CD4-positive, alpha-beta memory T cell (primary cell): ENCODE measurements around the gene GRIK1. TPM values are rescaled to one million over a fixed set of nuclear protein-coding genes. Genes with fewer than 3 reads are reported as not detected.

Experiments used
- CTCF ChIA-PET: fragments of 350-600 bp; sonication (Branson Sonifier 250); formaldehyde crosslinking; loops from one replicate; lab custom pipeline; 2021; ENCODE audit warnings: inconsistent platforms; ENCODE audit not compliant: partially characterized antibody; lab: Charles Lee
- POLR2A ChIA-PET: fragments of 350-600 bp; sonication (Branson Sonifier 250); formaldehyde crosslinking; loops from one replicate; lab custom pipeline; 2021; ENCODE audit not compliant: partially characterized antibody; lab: Charles Lee
- DNase-seq, 5 donors: peaks; one replicate each; pipeline versions ENCODE4 v3.0.0 to v3.0.0-alpha.2; 2020 to 2022; ENCODE audit warnings: mixed read lengths in 1 of 5
- H3K27ac ChIP-seq: one replicate; pipeline ENCODE4 v1.7.0; 2013; ENCODE audit warnings: low read depth, low read length
- H3K27me3 ChIP-seq: 2 replicates; pipeline ENCODE4 v1.7.0; 2013; ENCODE audit warnings: mild to moderate bottlenecking, low read length, moderate library complexity; ENCODE audit not compliant: insufficient read depth
- H3K36me3 ChIP-seq: 2 replicates; pipeline ENCODE4 v1.7.0; 2013; ENCODE audit warnings: mild to moderate bottlenecking, low read length, moderate library complexity; ENCODE audit not compliant: insufficient read depth
- H3K4me1 ChIP-seq: 2 replicates; pipeline ENCODE4 v1.7.0; 2013; ENCODE audit warnings: mild to moderate bottlenecking, low read length, moderate library complexity; ENCODE audit not compliant: insufficient read depth
- H3K4me3 ChIP-seq, 2 donors: one replicate each; pipeline ENCODE4 v1.7.0; 2013; ENCODE audit warnings: low read length in 2 of 2, mild to moderate bottlenecking in 1 of 2
- H3K9me3 ChIP-seq, 2 donors: one replicate each; pipeline ENCODE4 v1.7.0; 2013; ENCODE audit warnings: low read length in 2 of 2, control low read depth in 1 of 2; ENCODE audit not compliant: control insufficient read depth in 1 of 2
- H3K27ac Mint-ChIP-seq, 7 donors: one replicate each; pipeline ENCODE4 v1.8.0; 2020 to 2021; ENCODE audit warnings: mixed read lengths in 7 of 7, mild to moderate bottlenecking in 6 of 7, inconsistent platforms in 3 of 7, moderate library complexity in 3 of 7
- H3K27me3 Mint-ChIP-seq, 2 donors: one replicate each; pipeline ENCODE4 v1.8.0; 2020 to 2021; ENCODE audit warnings: mixed read lengths in 2 of 2
- H3K36me3 Mint-ChIP-seq, 2 donors: one replicate each; pipeline ENCODE4 v1.8.0; 2020 to 2021; ENCODE audit warnings: mixed read lengths in 2 of 2, inconsistent platforms in 1 of 2, mild to moderate bottlenecking in 1 of 2
- H3K4me1 Mint-ChIP-seq, 4 donors: one replicate each; pipeline ENCODE4 v1.8.0; 2020 to 2021; ENCODE audit warnings: mixed read lengths in 4 of 4, mild to moderate bottlenecking in 1 of 4
- H3K4me3 Mint-ChIP-seq, 8 donors: one replicate each; pipeline ENCODE4 v1.8.0; 2020 to 2021; ENCODE audit warnings: mixed read lengths in 8 of 8, mild to moderate bottlenecking in 7 of 8, moderate library complexity in 6 of 8, inconsistent platforms in 3 of 8
- H3K9me3 Mint-ChIP-seq, 8 donors: one replicate each; pipeline ENCODE4 v1.8.0; 2020 to 2021; ENCODE audit warnings: mixed read lengths in 8 of 8, mild to moderate bottlenecking in 5 of 8, inconsistent platforms in 3 of 8, moderate library complexity in 1 of 8
- intact Hi-C: fragments of 100-400 bp; cut with micrococcal nuclease; formaldehyde crosslinking; loops from one replicate; pipeline ENCODE4 v1.15.1; 2023
- polyA plus RNA-seq, 2 donors: library from polyadenylated mRNA; unstranded; fragments of 300-500 nt; fragmentation: Illumina TruSeq; gene quantifications; one replicate each; pipeline ENCODE4 v1.2.3, GENCODE V29; 2021
- total RNA-seq, 2 experiments: library from RNA; stranded (reverse); gene quantifications; one replicate each; pipeline ENCODE4 v1.2.3, GENCODE V29; 2021

Gene GRIK1
- total and polyA plus RNA-seq, 4 experiments from 2014 or later, result not detected

GRCh38 chr21:29641635-29642550 is 297.9 kb downstream of the GRIK1 start:
- POLR2A ChIA-PET, result no interaction called here
- H3K4me3 Mint-ChIP-seq, result no peak overlapping the region
- H3K4me1 Mint-ChIP-seq, result no peaks in the 10 kb centered on the region
- no peak overlapping the region for H3K27ac ChIP-seq
- CTCF ChIA-PET, result no interaction called here
- no peaks in the 10 kb centered on the region for H3K27me3 Mint-ChIP-seq
- DNase-seq, result no peak
- no peaks in the 10 kb centered on the region for H3K9me3 ChIP-seq
- H3K27ac Mint-ChIP-seq, result no peak overlapping the region
- H3K27me3 ChIP-seq, result no peaks in the 10 kb centered on the region
- no peaks in the 10 kb centered on the region for H3K4me1 ChIP-seq
- no peaks in the 10 kb centered on the region for H3K36me3 ChIP-seq
- H3K9me3 Mint-ChIP-seq, result peaks cover 0 to 6% (median 0%) of the 10 kb centered on the region in 8 donors
- no peak overlapping the region for H3K4me3 ChIP-seq
- no peaks in the 10 kb centered on the region for H3K36me3 Mint-ChIP-seq
- intact Hi-C loops, result no loop called here

- intact Hi-C loops, result no loop called here
- no peak overlapping the region for H3K4me3 ChIP-seq
- ChIA-PET CTCF (no interaction called here), POLR2A (no interaction called here)
- H3K4me3 Mint-ChIP-seq, result no peak overlapping the region
- DNase-seq, result no peak
- peaks cover 0 to 6% (median 0%) of the 10 kb centered on the region in 8 donors for H3K9me3 Mint-ChIP-seq
- no peaks in the 10 kb centered on the region for H3K4me1 Mint-ChIP-seq
- H3K27me3 Mint-ChIP-seq, result no peaks in the 10 kb centered on the region
- H3K9me3 ChIP-seq, result no peaks in the 10 kb centered on the region
- no peaks in the 10 kb centered on the region for H3K27me3 ChIP-seq
- H3K27ac Mint-ChIP-seq, result no peak overlapping the region
- H3K4me1 ChIP-seq, result no peaks in the 10 kb centered on the region
- no peak overlapping the region for H3K27ac ChIP-seq
- H3K36me3 ChIP-seq, result no peaks in the 10 kb centered on the region
- H3K36me3 Mint-ChIP-seq, result no peaks in the 10 kb centered on the region
Observed at GRCh38 chr21:29641001-29641634, 298.7 kb downstream of the GRIK1 start.

- Mint-ChIP-seq H3K36me3 (no peaks in the 10 kb centered on the region), H3K4me1 (no peaks in the 10 kb centered on the region), H3K4me3 (no peak overlapping the region), H3K27ac (no peak overlapping the region), H3K27me3 (no peaks in the 10 kb centered on the region), H3K9me3 (peaks cover 0 to 6% (median 0%) of the 10 kb centered on the region in 8 donors)
- no peak overlapping the region for H3K27ac ChIP-seq
- ChIA-PET POLR2A (no interaction called here), CTCF (no interaction called here)
- no peak for DNase-seq
- H3K4me1 ChIP-seq, result no peaks in the 10 kb centered on the region
- H3K27me3 ChIP-seq, result no peaks in the 10 kb centered on the region
- intact Hi-C loops, result no loop called here
- H3K36me3 ChIP-seq, result no peaks in the 10 kb centered on the region
- no peaks in the 10 kb centered on the region for H3K9me3 ChIP-seq
- H3K4me3 ChIP-seq, result no peak overlapping the region
Observed at GRCh38 chr21:29640080-29640508, 299.7 kb downstream of the GRIK1 start.

GRCh38 chr21:29639366-29640079 is 300.3 kb downstream of the GRIK1 start:
- Mint-ChIP-seq H3K27ac (no peak overlapping the region), H3K4me1 (no peaks in the 10 kb centered on the region), H3K9me3 (peaks cover 0 to 6% (median 0%) of the 10 kb centered on the region in 8 donors), H3K36me3 (peaks cover 0 to 3% of the 10 kb centered on the region in 2 donors), H3K4me3 (no peak overlapping the region), H3K27me3 (no peaks in the 10 kb centered on the region)
- Histone ChIP-seq H3K4me3 (no peak overlapping the region), H3K9me3 (no peaks in the 10 kb centered on the region), H3K4me1 (no peaks in the 10 kb centered on the region), H3K27ac (no peak overlapping the region), H3K27me3 (no peaks in the 10 kb centered on the region), H3K36me3 (no peaks in the 10 kb centered on the region)
- no peak for DNase-seq
- intact Hi-C loops, result no loop called here
- POLR2A ChIA-PET, result no interaction called here
- CTCF ChIA-PET, result interaction anchor here (0.9 kb wide), 1 partner anchor 9 kb away, joined by 3 read pairs; no protein-coding TSS in a partner anchor

GRCh38 chr21:29638761-29639327 is 301.0 kb downstream of the GRIK1 start:
- H3K36me3 ChIP-seq, result no peaks in the 10 kb centered on the region
- H3K9me3 Mint-ChIP-seq, result peaks cover 0 to 6% (median 0%) of the 10 kb centered on the region in 8 donors
- H3K9me3 ChIP-seq, result no peaks in the 10 kb centered on the region
- H3K36me3 Mint-ChIP-seq, result peaks cover 0 to 4% of the 10 kb centered on the region in 2 donors
- intact Hi-C loops, result no loop called here
- H3K27ac ChIP-seq, result no peak overlapping the region
- no peaks in the 10 kb centered on the region for H3K4me1 Mint-ChIP-seq
- H3K4me3 ChIP-seq, result no peak overlapping the region
- DNase-seq, result no peak
- CTCF ChIA-PET, result interaction anchor here (0.9 kb wide), 1 partner anchor 8 kb away, joined by 3 read pairs; no protein-coding TSS in a partner anchor
- H3K4me1 ChIP-seq, result no peaks in the 10 kb centered on the region
- POLR2A ChIA-PET, result no interaction called here
- no peak overlapping the region for H3K27ac Mint-ChIP-seq
- H3K27me3 ChIP-seq, result no peaks in the 10 kb centered on the region
- no peak overlapping the region for H3K4me3 Mint-ChIP-seq
- H3K27me3 Mint-ChIP-seq, result no peaks in the 10 kb centered on the region

- no peaks in the 10 kb centered on the region for H3K27me3 Mint-ChIP-seq
- peaks cover 0 to 4% of the 10 kb centered on the region in 2 donors for H3K36me3 Mint-ChIP-seq
- DNase-seq, result no peak
- no peaks in the 10 kb centered on the region for H3K9me3 ChIP-seq
- no peaks in the 10 kb centered on the region for H3K36me3 ChIP-seq
- no peak overlapping the region for H3K4me3 ChIP-seq
- ChIA-PET POLR2A (no interaction called here), CTCF (no interaction called here)
- intact Hi-C loops, result no loop called here
- H3K27ac Mint-ChIP-seq, result peak overlapping the region in 1 of 7 donors; percentile 9
- no peak overlapping the region for H3K4me3 Mint-ChIP-seq
- H3K9me3 Mint-ChIP-seq, result peaks cover 0 to 6% (median 0%) of the 10 kb centered on the region in 8 donors
- H3K27ac ChIP-seq, result no peak overlapping the region
- no peaks in the 10 kb centered on the region for H3K4me1 ChIP-seq
- H3K4me1 Mint-ChIP-seq, result no peaks in the 10 kb centered on the region
- no peaks in the 10 kb centered on the region for H3K27me3 ChIP-seq
Observed at GRCh38 chr21:29638138-29638537, 301.7 kb downstream of the GRIK1 start.
